Measurements from ENCODE around the gene SERINC2.
"Not testable (repeated sequence)": the region's sequence is repeated elsewhere in the genome, so short reads cannot be mapped to it uniquely, and the experiment has no call there.

Gene SERINC2

GRCh38 chr1:31471452-31472313 lies 58.7 kb downstream of the SERINC2 start:
- DNase-seq (ENCODE audit: low read depth in 2 of 2) = peak in 1 of 2 donors; percentile 25

- not testable (repeated sequence) for DNase-seq (ENCODE audit: low read depth in 2 of 2)
These were observed 59.3 kb downstream of the SERINC2 start for GRCh38 chr1:31472314-31472651.

- DNase-seq (ENCODE audit: low read depth in 2 of 2) = not testable (repeated sequence)
These were observed 59.7 kb downstream of the SERINC2 start for GRCh38 chr1:31472673-31473072.

- not testable (repeated sequence) for DNase-seq (ENCODE audit: low read depth in 2 of 2)
These were observed 60.5 kb downstream of the SERINC2 start for GRCh38 chr1:31473508-31473907.

- not testable (repeated sequence) for DNase-seq (ENCODE audit: low read depth in 2 of 2)
These were observed 61.6 kb downstream of the SERINC2 start for GRCh38 chr1:31474567-31474966.

GRCh38 chr1:31476891-31477846 lies 64.2 kb downstream of the SERINC2 start:
- no peak for DNase-seq (ENCODE audit: low read depth in 2 of 2)

GRCh38 chr1:31478167-31478566 lies 65.2 kb downstream of the SERINC2 start:
- no peak for DNase-seq (ENCODE audit: low read depth in 2 of 2)

GRCh38 chr1:31479811-31480210 lies 66.8 kb downstream of the SERINC2 start:
- no peak for DNase-seq (ENCODE audit: low read depth in 2 of 2)

- DNase-seq (ENCODE audit: low read depth in 2 of 2) = not testable (repeated sequence)
These were observed 67.4 kb downstream of the SERINC2 start for GRCh38 chr1:31480426-31480825.

- DNase-seq (ENCODE audit: low read depth in 2 of 2) = no peak
These were observed 69.5 kb downstream of the SERINC2 start for GRCh38 chr1:31482482-31483011.

GRCh38 chr1:31483012-31483946 lies 70.3 kb downstream of the SERINC2 start:
- DNase-seq (ENCODE audit: low read depth in 2 of 2) = no peak

Data from stimulated activated CD4-positive, alpha-beta T cell treated with anti-CD3 and anti-CD28 coated beads, Interleukin-15, amount 100 ng/mL, for 48 hours (primary cell).